Measurements from ENCODE around the gene JUND.

JUND gene

GRCh38 chr19:18283338-18283737 is 1.9 kb upstream of the JUND start:
- H3K27me3 Mint-ChIP-seq (ENCODE audit: low read depth) = no peaks in the 10 kb centered on the region
- no peaks in the 10 kb centered on the region for H3K9me3 Mint-ChIP-seq
- H3K27ac Mint-ChIP-seq = peak overlapping the region in 1 of 3 experiments; percentile 93
- peaks cover 12% of the 10 kb centered on the region for H3K36me3 Mint-ChIP-seq (ENCODE audit: low read depth)
- peak overlapping the region; percentile 23 to 61 (median 59) for H3K4me3 Mint-ChIP-seq
- peaks cover 48% of the 10 kb centered on the region for H3K4me1 Mint-ChIP-seq
- TF ChIP-seq CTCF (IDR thresholded peaks at IDR 0.05; ENCODE audit: unreplicated experiment in 3 of 3) = no peak

GRCh38 chr19:18282788-18283141 is 1.3 kb upstream of the JUND start:
- Mint-ChIP-seq H3K36me3 (ENCODE audit: low read depth) (peaks cover 16% of the 10 kb centered on the region), H3K27me3 (ENCODE audit: low read depth) (no peaks in the 10 kb centered on the region), H3K9me3 (no peaks in the 10 kb centered on the region), H3K27ac (peak overlapping the region; percentile 99 to 100 (median 100)), H3K4me3 (peak overlapping the region; percentile 84 to 88 (median 86)), H3K4me1 (peaks cover 44% of the 10 kb centered on the region)
- TF ChIP-seq CTCF (IDR thresholded peaks at IDR 0.05; ENCODE audit: unreplicated experiment in 3 of 3) = no peak

GRCh38 chr19:18282021-18282787 is 782 bp upstream of the JUND start:
- peaks cover 42% of the 10 kb centered on the region for H3K4me1 Mint-ChIP-seq
- peak overlapping the region; percentile 99 to 100 (median 100) for H3K27ac Mint-ChIP-seq
- peak in 1 of 3 experiments; percentile 7 for TF ChIP-seq CTCF (IDR thresholded peaks at IDR 0.05; ENCODE audit: unreplicated experiment in 3 of 3)
- H3K9me3 Mint-ChIP-seq = no peaks in the 10 kb centered on the region
- H3K36me3 Mint-ChIP-seq (ENCODE audit: low read depth) = peaks cover 20% of the 10 kb centered on the region
- H3K4me3 Mint-ChIP-seq = peak overlapping the region; percentile 84 to 88 (median 86)
- no peaks in the 10 kb centered on the region for H3K27me3 Mint-ChIP-seq (ENCODE audit: low read depth)

- H3K36me3 Mint-ChIP-seq (ENCODE audit: low read depth) = peaks cover 20% of the 10 kb centered on the region
- TF ChIP-seq CTCF (IDR thresholded peaks at IDR 0.05; ENCODE audit: unreplicated experiment in 3 of 3) = no peak
- H3K4me3 Mint-ChIP-seq = peak overlapping the region; percentile 95 to 96 (median 95)
- H3K27ac Mint-ChIP-seq = peak overlapping the region; percentile 95 to 100 (median 99)
- peaks cover 26% of the 10 kb centered on the region for H3K4me1 Mint-ChIP-seq
- no peaks in the 10 kb centered on the region for H3K27me3 Mint-ChIP-seq (ENCODE audit: low read depth)
- no peaks in the 10 kb centered on the region for H3K9me3 Mint-ChIP-seq
Observed at GRCh38 chr19:18280247-18281081, 958 bp downstream of the JUND start.

- H3K9me3 Mint-ChIP-seq = no peaks in the 10 kb centered on the region
- peak; percentile 89 to 98 (median 92) for TF ChIP-seq CTCF (IDR thresholded peaks at IDR 0.05; ENCODE audit: unreplicated experiment in 3 of 3)
- H3K27me3 Mint-ChIP-seq (ENCODE audit: low read depth) = no peaks in the 10 kb centered on the region
- peaks cover 21% of the 10 kb centered on the region for H3K36me3 Mint-ChIP-seq (ENCODE audit: low read depth)
- H3K4me3 Mint-ChIP-seq = peak overlapping the region; percentile 95 to 99 (median 99)
- peak overlapping the region; percentile 99 to 100 (median 100) for H3K27ac Mint-ChIP-seq
- peaks cover 19% of the 10 kb centered on the region for H3K4me1 Mint-ChIP-seq
Observed at GRCh38 chr19:18279516-18280246, 1.7 kb downstream of the JUND start.

Measured in nephron (organoid).